Nephron progenitor cell (in vitro differentiated cells): Measurements from ENCODE around the gene SS18L1.
A peak's percentile ranks its signal among the peaks of the same experiment; 100 is the strongest.

Experiments
- DNase-seq: peaks from one replicate; pipeline ENCODE4 v3.0.0; 2021
- H3K27ac Mint-ChIP-seq: 2 replicates; pipeline ENCODE4 v1.8.0; 2021; ENCODE audit warnings: mild to moderate bottlenecking, moderate library complexity, mixed read lengths
- H3K27me3 Mint-ChIP-seq: 2 replicates; pipeline ENCODE4 v1.8.0; 2021; ENCODE audit warnings: mild to moderate bottlenecking, low read depth, mixed read lengths; ENCODE audit not compliant: poor library complexity
- H3K36me3 Mint-ChIP-seq: 2 replicates; pipeline ENCODE4 v1.8.0; 2021; ENCODE audit warnings: low read depth, mixed read lengths
- H3K4me1 Mint-ChIP-seq: 2 replicates; pipeline ENCODE4 v1.8.0; 2021; ENCODE audit warnings: mixed read lengths
- H3K4me3 Mint-ChIP-seq: 2 replicates; pipeline ENCODE4 v1.8.0; 2021; ENCODE audit warnings: mild to moderate bottlenecking, moderate library complexity, mixed read lengths
- H3K9me3 Mint-ChIP-seq: 2 replicates; pipeline ENCODE4 v1.8.0; 2021; ENCODE audit warnings: mild to moderate bottlenecking, moderate library complexity, mixed read lengths
- TF ChIP-seq, protein P1 (sequence below): fragments of 200-600 bp; sonication (generic); IDR thresholded peaks from 2 replicates; pipeline ENCODE4 v1.5.0; 2021; ENCODE audit warnings: antibody characterized with exemption

SS18L1 gene, protein sequence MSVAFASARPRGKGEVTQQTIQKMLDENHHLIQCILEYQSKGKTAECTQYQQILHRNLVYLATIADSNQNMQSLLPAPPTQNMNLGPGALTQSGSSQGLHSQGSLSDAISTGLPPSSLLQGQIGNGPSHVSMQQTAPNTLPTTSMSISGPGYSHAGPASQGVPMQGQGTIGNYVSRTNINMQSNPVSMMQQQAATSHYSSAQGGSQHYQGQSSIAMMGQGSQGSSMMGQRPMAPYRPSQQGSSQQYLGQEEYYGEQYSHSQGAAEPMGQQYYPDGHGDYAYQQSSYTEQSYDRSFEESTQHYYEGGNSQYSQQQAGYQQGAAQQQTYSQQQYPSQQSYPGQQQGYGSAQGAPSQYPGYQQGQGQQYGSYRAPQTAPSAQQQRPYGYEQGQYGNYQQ

DNA sequence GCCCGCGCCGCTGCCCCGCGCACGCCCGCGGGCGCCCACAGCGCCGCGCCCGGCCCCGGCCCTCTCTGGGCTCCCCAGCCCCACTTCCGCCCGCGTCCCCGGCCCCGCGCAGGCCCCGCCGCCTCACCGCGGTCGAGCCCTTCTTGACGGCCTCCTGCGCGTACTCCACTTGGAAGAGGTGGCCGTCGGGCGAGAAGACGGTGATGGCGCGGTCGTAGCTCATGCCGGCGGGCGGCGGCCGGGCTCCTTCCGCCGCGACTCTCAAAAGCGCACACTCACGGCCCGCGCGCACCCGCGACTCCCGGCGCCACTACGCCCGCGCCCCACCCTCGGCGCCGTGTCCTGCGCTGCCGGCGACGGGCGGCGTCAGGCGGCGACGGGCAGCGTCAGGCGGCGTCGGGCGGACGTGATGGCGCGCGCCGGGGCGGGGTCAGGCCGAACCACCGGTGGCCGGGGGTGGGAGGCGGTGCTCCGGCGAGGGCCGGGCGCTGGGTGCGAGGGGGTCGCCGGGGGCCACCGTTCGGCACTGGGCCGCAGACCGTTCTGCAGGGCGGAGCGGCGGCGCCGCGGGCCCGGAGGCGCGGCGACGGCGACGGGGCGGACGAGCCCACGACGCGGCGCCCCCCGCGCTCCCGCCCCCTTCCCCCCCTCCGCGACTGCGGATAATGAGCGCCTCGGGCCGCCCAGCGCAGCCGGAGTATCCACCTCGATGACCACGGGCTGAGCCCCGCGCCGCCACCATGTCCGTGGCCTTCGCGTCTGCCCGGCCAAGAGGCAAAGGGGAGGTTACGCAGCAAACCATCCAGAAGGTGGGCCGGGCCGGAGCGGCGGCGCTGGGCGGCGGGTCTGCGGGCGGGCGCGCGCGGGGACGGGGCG, at the start of gene SS18L1, which contains the start of gene PSMA7:
Gene SS18L1, plus strand, starts transcription at position 689 of the 876 bp plus-strand sequence. Its CDS starts 52 bp downstream, at position 741.
Gene PSMA7, minus strand, starts transcription at position 314 of the 876 bp plus-strand sequence. Its CDS starts 91 bp downstream, at position 223.
- TF ChIP-seq, protein P1, sequence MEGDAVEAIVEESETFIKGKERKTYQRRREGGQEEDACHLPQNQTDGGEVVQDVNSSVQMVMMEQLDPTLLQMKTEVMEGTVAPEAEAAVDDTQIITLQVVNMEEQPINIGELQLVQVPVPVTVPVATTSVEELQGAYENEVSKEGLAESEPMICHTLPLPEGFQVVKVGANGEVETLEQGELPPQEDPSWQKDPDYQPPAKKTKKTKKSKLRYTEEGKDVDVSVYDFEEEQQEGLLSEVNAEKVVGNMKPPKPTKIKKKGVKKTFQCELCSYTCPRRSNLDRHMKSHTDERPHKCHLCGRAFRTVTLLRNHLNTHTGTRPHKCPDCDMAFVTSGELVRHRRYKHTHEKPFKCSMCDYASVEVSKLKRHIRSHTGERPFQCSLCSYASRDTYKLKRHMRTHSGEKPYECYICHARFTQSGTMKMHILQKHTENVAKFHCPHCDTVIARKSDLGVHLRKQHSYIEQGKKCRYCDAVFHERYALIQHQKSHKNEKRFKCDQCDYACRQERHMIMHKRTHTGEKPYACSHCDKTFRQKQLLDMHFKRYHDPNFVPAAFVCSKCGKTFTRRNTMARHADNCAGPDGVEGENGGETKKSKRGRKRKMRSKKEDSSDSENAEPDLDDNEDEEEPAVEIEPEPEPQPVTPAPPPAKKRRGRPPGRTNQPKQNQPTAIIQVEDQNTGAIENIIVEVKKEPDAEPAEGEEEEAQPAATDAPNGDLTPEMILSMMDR: no peak
- Mint-ChIP-seq H3K4me1 (peaks cover 43% of the 10 kb centered on the region), H3K36me3 (peaks cover 38% of the 10 kb centered on the region), H3K27me3 (peaks cover 2% of the 10 kb centered on the region), H3K27ac (peak within 1 kb of the TSS; percentile 96), H3K4me3 (peak within 1 kb of the TSS; percentile 90), H3K9me3 (no peaks in the 10 kb centered on the region)
- peak; percentile 86 for DNase-seq

DNA sequence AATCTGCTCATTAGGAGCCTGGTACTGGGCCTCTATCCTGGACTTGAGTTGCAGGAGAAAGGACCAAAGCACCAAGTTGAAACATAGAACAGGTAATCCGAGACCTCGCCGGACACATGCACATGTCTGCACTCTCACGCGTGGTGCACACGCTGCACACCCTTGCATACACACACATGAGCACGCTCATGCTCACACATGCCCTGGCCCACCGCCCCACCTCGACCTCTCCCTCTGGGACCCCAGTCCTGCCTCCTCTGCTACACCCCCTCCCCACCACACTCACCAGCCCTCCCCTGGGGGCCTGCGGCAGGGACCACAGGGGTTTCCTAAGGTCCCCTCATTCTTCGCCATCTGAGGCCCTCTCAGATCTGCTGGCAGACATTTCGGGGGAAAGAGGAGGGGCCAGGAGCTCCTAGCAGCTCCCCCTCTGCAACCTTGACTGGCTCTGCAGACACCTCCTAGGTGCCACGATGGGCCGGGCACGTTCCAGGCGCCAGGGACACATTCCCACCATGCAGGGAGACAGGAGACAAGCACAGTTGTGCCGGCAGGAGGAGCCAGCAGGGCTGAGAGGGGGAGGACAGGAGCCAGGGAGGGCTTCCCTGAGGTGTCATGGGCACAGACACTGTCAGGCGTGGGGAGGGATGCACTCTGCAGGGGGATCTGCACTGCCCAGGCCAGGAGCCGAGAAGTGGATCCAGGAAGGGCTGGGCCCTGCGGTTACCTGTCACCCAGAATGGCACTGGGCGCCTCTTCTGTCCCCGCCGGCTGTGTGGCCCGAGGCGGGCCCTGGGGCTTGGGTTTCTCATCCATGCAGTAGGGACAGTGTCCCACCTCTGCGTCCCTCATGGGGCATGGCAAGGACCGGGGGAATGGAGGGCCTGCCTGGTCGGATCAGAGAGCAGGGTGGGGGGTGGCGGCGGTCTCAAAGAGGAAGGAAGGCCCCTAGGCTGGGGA, 46.9 kb upstream of the SS18L1 start:
- H3K4me3 Mint-ChIP-seq: no peak overlapping the region
- no peaks in the 10 kb centered on the region for H3K4me1 Mint-ChIP-seq
- peaks cover 16% of the 10 kb centered on the region for H3K9me3 Mint-ChIP-seq
- no peak for DNase-seq
- H3K27ac Mint-ChIP-seq: no peak overlapping the region
- TF ChIP-seq, protein P1: no peak
- H3K27me3 Mint-ChIP-seq: peaks cover 47% of the 10 kb centered on the region
- H3K36me3 Mint-ChIP-seq: no peaks in the 10 kb centered on the region

DNA sequence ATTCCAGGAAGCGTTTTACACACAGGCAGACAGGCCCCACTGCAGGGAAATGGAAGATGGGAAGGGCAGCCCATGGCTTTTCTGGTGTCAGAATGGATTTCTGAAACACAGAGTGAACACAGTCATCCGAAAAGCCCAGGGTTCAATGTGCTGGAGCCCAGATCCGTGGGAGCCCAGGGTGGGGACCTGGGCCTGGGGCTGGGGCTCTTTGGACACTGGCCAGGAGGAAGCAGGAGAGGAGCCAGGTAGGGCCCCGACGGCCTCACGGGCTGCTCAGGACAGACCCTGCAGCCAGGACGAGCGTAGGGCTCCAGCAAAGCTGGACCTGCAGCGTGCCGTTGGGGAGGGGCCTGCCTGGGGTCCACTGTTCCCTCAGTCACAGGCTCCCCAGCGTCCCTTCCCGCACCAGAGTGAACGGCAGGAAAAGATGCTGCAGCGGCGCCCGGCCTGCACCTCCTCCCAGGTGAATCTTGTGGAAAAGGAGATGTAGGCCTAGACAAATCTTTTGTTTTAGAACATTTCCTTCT, 45.6 kb upstream of the SS18L1 start:
- TF ChIP-seq, protein P1: no peak
- Mint-ChIP-seq H3K27ac (no peak overlapping the region), H3K9me3 (peaks cover 16% of the 10 kb centered on the region), H3K27me3 (peaks cover 44% of the 10 kb centered on the region), H3K4me3 (no peak overlapping the region), H3K36me3 (no peaks in the 10 kb centered on the region), H3K4me1 (no peaks in the 10 kb centered on the region)
- DNase-seq: no peak

DNA sequence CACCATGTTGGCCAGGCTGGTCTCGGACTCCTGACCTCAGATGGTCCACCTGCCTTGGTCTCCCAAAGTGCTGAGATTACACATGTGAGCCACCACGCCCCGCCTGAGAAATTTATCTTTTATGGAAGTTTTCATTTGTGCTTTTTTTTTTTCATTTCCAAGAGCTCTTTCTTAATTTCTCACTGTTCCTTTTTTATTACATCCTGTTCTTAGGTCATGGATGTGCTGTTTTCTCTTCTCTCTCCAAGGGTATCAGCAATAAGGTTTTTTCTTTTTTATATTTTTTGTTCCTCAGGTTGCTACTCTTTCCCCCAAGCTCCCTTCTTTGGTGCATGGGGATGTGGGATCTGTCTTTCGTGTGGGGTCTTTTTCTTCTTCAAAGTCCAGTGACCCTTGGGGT, 42.5 kb upstream of the SS18L1 start:
- no peak for DNase-seq
- TF ChIP-seq, protein P1: no peak
- Mint-ChIP-seq H3K36me3 (no peaks in the 10 kb centered on the region), H3K27ac (no peak overlapping the region), H3K4me3 (no peak overlapping the region), H3K9me3 (peaks cover 28% of the 10 kb centered on the region), H3K4me1 (peaks cover 9% of the 10 kb centered on the region), H3K27me3 (peaks cover 48% of the 10 kb centered on the region)
